ENCODE measurements around the gene MPST. TPM values are rescaled to one million over a fixed set of nuclear protein-coding genes. Genes with fewer than 3 reads are reported as not detected.

The MPST gene
- total RNA-seq: 56.0 TPM
- 10 to 100 TPM; 44.4 to 64.0 (median 51.9) TPM for polyA plus RNA-seq (ENCODE audit: insufficient read depth in 1 of 8, insufficient read length in 8 of 8, low replicate concordance in 1 of 8)
- long read RNA-seq, donor 1, transcript MPST-206 (3 exons, 1,331 nt): major isoform, 7 of 16 reads
- long read RNA-seq, donor 1, partial matches to known transcripts: 5 of 16 reads
- long read RNA-seq, donor 1, other reads (novel, unspliced or antisense): 0 of 16 reads
- long read RNA-seq, donor 2, partial matches to known transcripts: 0 of 2 reads
- long read RNA-seq, donor 2, other reads (novel, unspliced or antisense): 0 of 2 reads
- long read RNA-seq, donor 3, transcript MPST-206 (3 exons, 1,331 nt): major isoform, 19 of 37 reads
- long read RNA-seq, donor 3, transcript MPST-203 (3 exons, 1,345 nt): minor isoform, 8 of 37 reads
- long read RNA-seq, donor 3, partial matches to known transcripts: 9 of 37 reads
- long read RNA-seq, donor 3, other reads (novel, unspliced or antisense): 0 of 37 reads
- long read RNA-seq, donor 4, transcript MPST-206 (3 exons, 1,331 nt): major isoform, 12 of 31 reads
- long read RNA-seq, donor 4, transcript MPST-203 (3 exons, 1,345 nt): minor isoform, 9 of 31 reads
- long read RNA-seq, donor 4, partial matches to known transcripts: 9 of 31 reads
- long read RNA-seq, donor 4, other reads (novel, unspliced or antisense): 0 of 31 reads
- long read RNA-seq, donor 5, transcript MPST-203 (3 exons, 1,345 nt): minor isoform, 12 of 59 reads
- long read RNA-seq, donor 5, transcript MPST-206 (3 exons, 1,331 nt): major isoform, 27 of 59 reads
- long read RNA-seq, donor 5, partial matches to known transcripts: 17 of 59 reads
- long read RNA-seq, donor 5, other reads (novel, unspliced or antisense): 0 of 59 reads
- long read RNA-seq, donor 6, transcript MPST-203 (3 exons, 1,345 nt): minor isoform, 23 of 66 reads
- long read RNA-seq, donor 6, transcript MPST-206 (3 exons, 1,331 nt): major isoform, 28 of 66 reads
- long read RNA-seq, donor 6, partial matches to known transcripts: 13 of 66 reads
- long read RNA-seq, donor 6, other reads (novel, unspliced or antisense): 0 of 66 reads
- long read RNA-seq, donor 7, transcript MPST-203 (3 exons, 1,345 nt): minor isoform, 11 of 46 reads
- long read RNA-seq, donor 7, transcript MPST-206 (3 exons, 1,331 nt): major isoform, 16 of 46 reads
- long read RNA-seq, donor 7, partial matches to known transcripts: 19 of 46 reads
- long read RNA-seq, donor 7, other reads (novel, unspliced or antisense): 0 of 46 reads
- long read RNA-seq, donor 8, transcript MPST-206 (3 exons, 1,331 nt): major isoform, 7 of 23 reads
- long read RNA-seq, donor 8, partial matches to known transcripts: 7 of 23 reads
- long read RNA-seq, donor 8, other reads (novel, unspliced or antisense): 5 of 23 reads
- long read RNA-seq, donor 9, transcript MPST-206 (3 exons, 1,331 nt): major isoform, 8 of 31 reads
- long read RNA-seq, donor 9, partial matches to known transcripts: 20 of 31 reads
- long read RNA-seq, donor 9, other reads (novel, unspliced or antisense): 0 of 31 reads
- long read RNA-seq, donor 10, transcript MPST-206 (3 exons, 1,331 nt): major isoform, 10 of 22 reads
- long read RNA-seq, donor 10, partial matches to known transcripts: 8 of 22 reads
- long read RNA-seq, donor 10, other reads (novel, unspliced or antisense): 0 of 22 reads
- long read RNA-seq, donor 11, transcript MPST-203 (3 exons, 1,345 nt): minor isoform, 6 of 33 reads
- long read RNA-seq, donor 11, transcript MPST-206 (3 exons, 1,331 nt): major isoform, 12 of 33 reads
- long read RNA-seq, donor 11, partial matches to known transcripts: 15 of 33 reads
- long read RNA-seq, donor 11, other reads (novel, unspliced or antisense): 0 of 33 reads

- Histone ChIP-seq H3K9me3 (replicated peaks; ENCODE audit: control insufficient read depth, low read depth, low read length) (no peaks in the 10 kb centered on the region), H3K4me3 (ENCODE audit: low read length) (peak within 1 kb of the TSS; percentile 87), H3K36me3 (ENCODE audit: control insufficient read depth, insufficient read depth, low read length) (peaks cover 32% of the 10 kb centered on the region), H3K4me1 (ENCODE audit: control insufficient read depth, insufficient read depth, low read length) (peaks cover 48% of the 10 kb centered on the region), H3K27me3 (ENCODE audit: control insufficient read depth, insufficient read depth, low read length) (no peaks in the 10 kb centered on the region), H3K27ac (ENCODE audit: low read length) (peak within 1 kb of the TSS; percentile 77)
- under 1% methylated on average over 98 of the region's 107 CpGs for WGBS (ENCODE audit: insufficient coverage)
- DNase-seq: peak; percentile 91
Measured at GRCh38 chr22:37019309-37020191, at the start of gene MPST, which contains the start of gene TST. Gene MPST, plus strand, starts transcription at chr22:37019742. Its CDS starts 95 bp downstream, at chr22:37019837. Gene TST, minus strand, starts transcription at chr22:37019447. Its CDS starts 715 bp downstream, at chr22:37018732.

DNA sequence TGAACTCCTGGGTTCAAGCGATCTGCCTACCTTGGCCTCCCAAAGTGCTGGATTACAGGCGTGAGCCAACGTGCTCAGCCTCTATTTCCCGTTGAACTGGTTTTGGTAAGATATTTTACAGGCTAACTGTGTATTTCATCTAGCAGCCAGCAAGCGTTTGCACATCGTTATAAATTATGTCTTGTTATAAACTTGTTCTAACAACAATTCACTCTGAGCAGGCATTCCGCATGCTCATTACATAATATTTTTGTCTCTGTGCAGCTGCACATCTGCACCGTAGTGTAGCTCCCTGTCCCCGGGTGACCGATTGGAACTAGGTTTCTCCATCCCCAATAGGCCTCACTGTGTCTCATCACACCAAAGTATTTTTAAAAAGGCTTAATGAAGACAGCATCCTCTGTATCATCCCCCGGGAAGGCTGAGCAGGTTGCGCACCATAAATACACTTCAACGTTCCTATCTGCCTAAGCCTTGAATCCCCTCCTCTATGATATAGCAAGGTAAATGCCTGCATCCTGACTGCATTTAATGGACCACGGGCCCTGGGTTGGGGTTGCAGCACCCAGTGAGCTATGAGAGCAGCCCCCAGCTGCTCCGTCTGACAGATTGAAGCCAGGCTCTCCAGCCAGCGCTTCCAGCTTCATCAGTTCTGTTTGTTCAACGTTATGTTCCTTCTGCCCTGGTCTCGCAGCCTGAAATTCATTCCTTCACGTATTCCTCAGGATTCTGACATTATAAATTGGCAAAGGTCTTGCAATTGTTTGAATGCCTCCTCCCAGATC is 48.0 kb upstream of the MPST start:
- no peaks in the 10 kb centered on the region for H3K9me3 ChIP-seq (replicated peaks; ENCODE audit: control insufficient read depth, low read depth, low read length)
- no peak overlapping the region for H3K27ac ChIP-seq (ENCODE audit: low read length)

GRCh38 chr22:36976606-36977005 is 42.9 kb upstream of the MPST start:
- no peak overlapping the region for H3K27ac ChIP-seq (ENCODE audit: low read length)
- no peaks in the 10 kb centered on the region for H3K9me3 ChIP-seq (replicated peaks; ENCODE audit: control insufficient read depth, low read depth, low read length)
- no peak for DNase-seq
- H3K27me3 ChIP-seq (ENCODE audit: control insufficient read depth, insufficient read depth, low read length): peaks cover 18% of the 10 kb centered on the region
- H3K36me3 ChIP-seq (ENCODE audit: control insufficient read depth, insufficient read depth, low read length): no peaks in the 10 kb centered on the region
- WGBS (ENCODE audit: insufficient coverage): 84% methylated on average over 2 of the region's 4 CpGs
- no peak overlapping the region for H3K4me3 ChIP-seq (ENCODE audit: low read length)
- H3K4me1 ChIP-seq (ENCODE audit: control insufficient read depth, insufficient read depth, low read length): peaks cover 4% of the 10 kb centered on the region

More for the DNA sequence above, 48.0 kb upstream of the MPST start:
- Histone ChIP-seq H3K4me3 (ENCODE audit: low read length) (no peak overlapping the region), H3K4me1 (ENCODE audit: control insufficient read depth, insufficient read depth, low read length) (no peaks in the 10 kb centered on the region), H3K36me3 (ENCODE audit: control insufficient read depth, insufficient read depth, low read length) (no peaks in the 10 kb centered on the region), H3K27me3 (ENCODE audit: control insufficient read depth, insufficient read depth, low read length) (peaks cover 9% of the 10 kb centered on the region)
- peak; percentile 55 for DNase-seq
- WGBS (ENCODE audit: insufficient coverage): 57% methylated on average over 14 of the region's 19 CpGs

DNA sequence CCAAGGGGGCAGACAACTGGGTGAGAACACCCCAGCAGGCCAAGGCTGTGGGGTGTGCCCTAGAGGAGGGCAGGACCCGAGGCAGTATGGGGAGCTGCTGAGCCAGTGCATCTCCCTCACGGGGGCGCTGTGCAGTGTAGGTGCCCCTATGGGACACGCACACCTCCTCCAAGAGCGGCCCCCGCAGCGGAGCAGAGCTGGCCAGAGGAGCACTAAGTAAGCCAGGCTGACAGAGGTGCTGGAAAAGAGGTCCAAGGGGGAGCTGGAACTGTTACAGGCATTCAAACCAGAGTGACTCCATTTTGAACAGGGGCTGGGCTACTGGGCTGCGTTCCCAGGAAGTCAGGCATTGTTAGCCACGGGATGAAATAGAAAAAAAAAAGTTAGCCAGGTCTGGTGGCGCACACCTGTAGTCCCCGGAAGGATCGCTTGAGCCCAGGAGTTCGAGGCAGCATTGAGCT is 42.1 kb upstream of the MPST start:
- Histone ChIP-seq H3K9me3 (replicated peaks; ENCODE audit: control insufficient read depth, low read depth, low read length) (no peaks in the 10 kb centered on the region), H3K4me1 (ENCODE audit: control insufficient read depth, insufficient read depth, low read length) (peaks cover 4% of the 10 kb centered on the region), H3K27me3 (ENCODE audit: control insufficient read depth, insufficient read depth, low read length) (peaks cover 22% of the 10 kb centered on the region), H3K36me3 (ENCODE audit: control insufficient read depth, insufficient read depth, low read length) (no peaks in the 10 kb centered on the region), H3K4me3 (ENCODE audit: low read length) (peak overlapping the region; percentile 37), H3K27ac (ENCODE audit: low read length) (no peak overlapping the region)
- peak; percentile 19 for DNase-seq
- WGBS (ENCODE audit: insufficient coverage): 7% methylated on average over 9 of the region's 13 CpGs

- Histone ChIP-seq H3K27ac (ENCODE audit: low read length) (no peak overlapping the region), H3K4me3 (ENCODE audit: low read length) (peak overlapping the region; percentile 37), H3K36me3 (ENCODE audit: control insufficient read depth, insufficient read depth, low read length) (no peaks in the 10 kb centered on the region), H3K27me3 (ENCODE audit: control insufficient read depth, insufficient read depth, low read length) (peaks cover 25% of the 10 kb centered on the region), H3K4me1 (ENCODE audit: control insufficient read depth, insufficient read depth, low read length) (peaks cover 4% of the 10 kb centered on the region), H3K9me3 (replicated peaks; ENCODE audit: control insufficient read depth, low read depth, low read length) (no peaks in the 10 kb centered on the region)
- 26% methylated on average over 8 of the region's 18 CpGs for WGBS (ENCODE audit: insufficient coverage)
- DNase-seq: peak; percentile 93
Measured at GRCh38 chr22:36977947-36978660, 41.4 kb upstream of the MPST start.

- no peak overlapping the region for H3K4me3 ChIP-seq (ENCODE audit: low read length)
- H3K36me3 ChIP-seq (ENCODE audit: control insufficient read depth, insufficient read depth, low read length): no peaks in the 10 kb centered on the region
- peaks cover 4% of the 10 kb centered on the region for H3K4me1 ChIP-seq (ENCODE audit: control insufficient read depth, insufficient read depth, low read length)
- no peak overlapping the region for H3K27ac ChIP-seq (ENCODE audit: low read length)
- H3K9me3 ChIP-seq (replicated peaks; ENCODE audit: control insufficient read depth, low read depth, low read length): no peaks in the 10 kb centered on the region
- peaks cover 25% of the 10 kb centered on the region for H3K27me3 ChIP-seq (ENCODE audit: control insufficient read depth, insufficient read depth, low read length)
- WGBS (ENCODE audit: insufficient coverage): 95% methylated on average over 4 of the region's 13 CpGs
- DNase-seq: no peak
Measured at GRCh38 chr22:36979016-36979910, 40.3 kb upstream of the MPST start.

GRCh38 chr22:36981247-36981775 is 38.2 kb upstream of the MPST start:
- 66% methylated on average over 8 of the region's 16 CpGs for whole genome bisulfite sequencing (ENCODE audit: insufficient coverage)
- DNase-seq: no peak
- Histone ChIP-seq H3K4me3 (ENCODE audit: low read length) (no peak overlapping the region), H3K27me3 (ENCODE audit: control insufficient read depth, insufficient read depth, low read length) (peaks cover 22% of the 10 kb centered on the region), H3K9me3 (replicated peaks; ENCODE audit: control insufficient read depth, low read depth, low read length) (peaks cover 6% of the 10 kb centered on the region), H3K27ac (ENCODE audit: low read length) (no peak overlapping the region), H3K4me1 (ENCODE audit: control insufficient read depth, insufficient read depth, low read length) (peaks cover 4% of the 10 kb centered on the region), H3K36me3 (ENCODE audit: control insufficient read depth, insufficient read depth, low read length) (no peaks in the 10 kb centered on the region)

Measured in muscle of leg (tissue), 16 donors.